ENCODE data around the gene ADORA1.
A peak's percentile ranks its signal among the peaks of the same experiment; 100 is the strongest.

The ADORA1 gene

DNA sequence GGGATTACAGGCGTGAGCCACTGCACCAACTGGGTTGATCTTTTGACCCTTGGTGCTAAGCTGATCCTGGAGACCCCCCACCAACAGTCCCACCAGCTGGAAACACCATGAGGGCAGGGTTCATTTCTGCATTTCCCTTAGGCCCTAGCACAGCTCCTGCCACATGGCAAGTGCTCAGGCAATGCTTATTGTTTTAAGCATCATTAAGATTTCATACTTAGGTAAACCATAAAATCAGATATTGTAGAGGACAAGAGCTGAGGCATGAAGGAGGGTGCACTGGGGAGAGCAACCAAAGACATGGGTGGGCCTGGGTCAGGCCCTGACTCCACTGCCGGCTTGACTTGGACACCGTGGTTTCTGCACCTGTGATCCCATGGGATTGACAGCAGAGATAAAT, 84.3 kb downstream of the ADORA1 start:
- no peak for DNase-seq (ENCODE audit: low read depth in 2 of 2)

DNA sequence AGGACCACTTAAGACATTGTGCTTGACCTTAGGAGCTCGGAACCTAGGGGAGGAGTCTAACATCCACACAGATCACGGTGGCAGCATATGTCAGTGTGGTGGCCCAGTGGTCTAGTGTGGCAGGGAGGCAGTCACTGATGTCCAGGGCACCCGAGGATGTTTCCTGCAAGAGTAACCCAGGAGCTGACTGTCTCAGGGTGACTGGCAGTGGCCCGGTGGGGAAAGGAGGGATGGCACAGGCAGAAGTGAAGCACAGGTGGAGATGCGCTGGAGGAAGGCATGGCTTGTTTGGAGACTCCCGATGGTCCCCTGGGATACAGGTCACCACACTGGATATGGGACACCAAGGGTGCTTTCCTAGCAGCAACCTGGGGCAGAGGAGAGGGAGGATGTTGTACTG, 85.6 kb downstream of the ADORA1 start:
- no peak for DNase-seq (ENCODE audit: low read depth in 2 of 2)

DNA sequence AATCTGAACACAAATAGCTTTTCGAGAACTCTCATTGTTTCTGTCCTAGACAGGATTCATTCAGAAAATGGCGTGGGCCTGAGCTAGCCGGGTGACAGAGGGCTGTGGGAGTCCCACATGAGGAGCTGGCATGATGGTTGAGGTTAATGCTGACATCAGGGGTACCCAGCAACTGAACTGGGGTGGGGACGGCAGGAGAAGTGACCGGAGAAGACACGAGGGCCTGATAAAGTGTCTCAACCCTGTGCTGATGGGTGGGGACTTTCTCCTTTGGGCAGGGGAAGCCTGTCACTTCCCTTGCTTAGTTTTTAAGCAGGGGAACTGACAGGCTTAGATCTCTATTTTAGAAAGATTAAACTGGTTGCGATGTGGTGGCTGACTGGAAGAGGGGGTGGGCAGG, 87.3 kb downstream of the ADORA1 start:
- no peak for DNase-seq (ENCODE audit: low read depth in 2 of 2)

DNA sequence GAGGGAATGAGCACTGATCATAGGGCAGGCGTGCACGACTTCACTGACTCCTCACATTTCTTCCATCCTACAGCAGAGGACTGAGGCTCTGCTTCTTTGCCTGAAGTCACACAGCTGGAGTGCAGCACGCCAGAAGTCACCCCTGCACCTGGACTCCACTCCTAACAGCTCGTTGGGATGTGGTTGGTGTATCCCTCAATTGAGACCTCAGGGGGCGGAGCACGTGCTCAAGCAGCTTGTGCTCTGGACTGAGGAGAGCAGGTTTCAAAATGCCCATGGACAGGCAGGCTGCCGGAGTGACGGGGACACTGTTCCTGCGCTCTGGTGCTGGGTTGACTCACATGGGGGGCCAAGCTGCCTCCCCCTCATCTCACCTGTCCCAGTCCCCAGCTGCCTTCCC, 88.0 kb downstream of the ADORA1 start:
- DNase-seq (ENCODE audit: low read depth in 2 of 2): no peak

DNA sequence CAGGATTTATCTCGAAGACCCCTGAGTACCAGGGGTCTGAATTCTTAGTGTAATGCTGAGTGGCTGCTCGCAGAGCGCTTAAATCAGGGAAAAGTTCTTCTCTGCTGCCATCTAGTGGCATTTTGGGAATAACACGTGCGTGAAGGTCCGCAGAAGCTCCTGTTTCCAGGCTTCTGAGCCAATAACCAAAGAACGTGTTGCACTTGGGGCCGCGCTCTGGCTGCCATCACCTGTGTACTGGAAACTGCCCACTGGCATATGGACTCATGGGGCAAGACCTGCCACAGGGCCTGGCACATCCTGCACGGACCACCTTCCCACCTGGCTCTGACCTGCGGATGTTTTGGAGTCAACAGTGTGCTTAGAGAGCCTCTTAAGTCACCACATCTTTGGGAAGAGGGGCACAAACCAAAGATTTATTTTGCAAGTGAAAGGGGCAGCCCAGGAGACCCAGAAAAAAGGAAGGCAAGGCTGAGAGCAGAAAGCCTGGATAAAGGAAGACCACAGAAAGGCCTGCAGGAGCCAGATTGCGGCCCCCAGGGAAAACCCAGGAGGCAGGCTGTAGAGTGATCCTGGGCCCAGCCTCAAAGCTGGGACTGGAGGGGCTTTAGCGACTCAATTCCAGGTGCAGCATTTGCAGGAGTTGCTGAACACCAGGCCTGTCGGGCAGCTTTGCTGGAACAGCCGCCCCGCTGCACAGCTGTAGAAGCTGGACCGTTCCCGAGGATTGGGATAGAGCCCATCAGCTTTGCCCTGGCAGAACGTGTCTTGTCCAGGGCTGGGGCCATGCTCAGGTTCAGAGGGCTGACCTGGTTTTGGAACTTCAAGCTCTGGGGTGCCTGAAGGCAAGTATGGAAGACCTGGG, 89.0 kb downstream of the ADORA1 start:
- DNase-seq (ENCODE audit: low read depth in 2 of 2): peak; percentile 15 to 45

All from stimulated activated CD4-positive, alpha-beta T cell treated with anti-CD3 and anti-CD28 coated beads, Interleukin-15, amount 100 ng/mL, for 48 hours (primary cell).